Bone marrow (tissue), 2 donors: ENCODE data around the gene IKZF2.

Source experiments
- DNase-seq, 2 donors: peaks; one replicate each; lab custom pipeline; 2025; lab: John Stamatoyannopoulos, UW

Gene IKZF2

DNA sequence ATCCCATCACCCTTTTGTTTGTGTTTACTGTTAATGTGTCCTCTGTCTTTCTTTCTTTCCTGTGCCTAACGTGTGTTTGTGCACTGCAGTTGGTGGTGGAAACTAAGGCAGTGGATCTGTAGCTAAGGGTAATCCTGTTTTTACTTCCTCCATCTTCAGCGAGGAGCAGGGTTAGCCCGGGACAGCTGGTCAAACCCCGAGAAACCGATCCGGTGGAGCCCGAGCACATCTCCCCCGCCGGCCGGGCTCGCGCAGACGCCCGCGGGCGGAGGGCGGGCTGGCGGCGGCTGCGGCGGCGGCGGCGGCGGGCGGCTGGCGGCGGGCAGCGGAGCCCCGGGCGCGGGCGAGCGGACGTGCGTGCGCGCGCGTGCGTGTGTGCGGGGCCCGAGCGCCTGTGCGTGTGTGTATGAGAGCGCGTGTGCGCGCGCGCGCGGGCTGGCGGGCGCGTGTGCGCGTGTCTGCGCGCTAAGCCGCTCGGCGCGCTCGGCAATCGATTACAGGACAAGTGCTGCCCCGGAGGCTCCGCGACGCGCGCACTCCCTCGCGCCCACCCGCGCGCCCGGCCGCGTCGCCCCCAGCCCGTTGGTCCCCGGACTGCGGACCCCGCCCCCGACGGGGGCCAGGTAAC is at the start of gene IKZF2:
Gene IKZF2 (minus strand): TSS at position 176 of the 628 bp plus-strand sequence. CDS start 2,983 bp downstream, outside the sequence.
- DNase-seq: peak in 1 of 2 donors; percentile 75

DNA sequence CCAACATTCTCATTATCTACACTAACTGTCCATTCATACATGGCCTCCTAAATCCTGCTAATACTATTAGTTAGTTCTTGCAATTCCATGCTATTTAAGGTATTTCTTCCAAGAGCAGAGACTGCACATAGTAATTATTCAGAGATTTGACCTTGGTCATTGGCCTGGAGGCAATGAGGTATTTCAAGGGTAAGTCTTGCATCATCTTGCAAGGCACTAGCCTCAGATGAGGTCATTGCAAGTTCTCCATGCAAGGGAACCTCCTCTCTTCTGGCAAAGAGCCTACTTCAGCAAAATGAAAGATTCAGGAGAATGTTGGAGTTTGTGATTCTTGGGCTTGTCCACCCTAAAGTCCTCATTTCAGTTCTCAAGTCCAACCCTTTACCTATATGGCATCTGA is 48.5 kb upstream of the IKZF2 start:
- DNase-seq: no peak

DNA sequence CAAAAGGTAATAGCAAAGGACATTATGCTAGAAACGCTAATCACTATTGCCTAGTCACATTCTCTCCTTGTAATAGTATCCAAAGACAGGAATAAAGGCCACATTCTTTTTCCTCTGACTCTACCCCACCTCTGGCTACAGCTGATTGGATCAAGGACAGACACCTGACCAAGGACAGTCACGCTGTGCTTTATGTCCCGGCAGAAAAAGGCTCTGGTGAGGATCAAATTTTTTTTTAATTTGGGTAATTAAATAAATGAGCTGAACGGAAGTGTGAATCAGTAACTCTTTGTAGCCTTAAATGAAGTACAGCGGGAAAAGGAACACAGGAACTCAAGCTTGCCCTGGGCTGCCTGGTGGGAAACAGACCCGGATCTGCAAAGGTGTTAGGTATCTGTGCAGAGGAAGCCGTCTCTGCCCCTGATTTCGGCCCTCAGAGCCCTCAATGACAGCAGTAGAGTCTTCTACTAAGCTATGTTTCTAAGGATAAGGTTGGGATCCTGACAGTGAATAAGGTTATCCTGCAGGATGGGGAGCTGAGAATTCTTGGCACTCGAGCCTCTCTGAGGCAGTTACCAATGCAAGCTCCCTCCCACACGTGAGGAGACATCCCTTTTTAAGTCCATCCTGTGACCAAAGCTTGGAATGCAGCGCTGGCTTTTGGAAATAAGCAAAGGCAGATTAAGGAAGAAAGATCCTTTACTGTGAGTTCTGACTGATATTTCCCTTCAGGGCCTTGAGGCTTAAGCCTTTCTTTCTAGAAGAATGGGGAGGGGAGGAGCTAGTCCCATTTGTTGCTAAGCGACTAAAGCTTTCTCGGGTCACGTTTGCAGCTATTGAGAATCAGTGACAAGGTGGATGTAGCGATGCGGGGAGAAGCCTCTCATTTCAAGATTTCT is 37.8 kb upstream of the IKZF2 start:
- no peak for DNase-seq

DNA sequence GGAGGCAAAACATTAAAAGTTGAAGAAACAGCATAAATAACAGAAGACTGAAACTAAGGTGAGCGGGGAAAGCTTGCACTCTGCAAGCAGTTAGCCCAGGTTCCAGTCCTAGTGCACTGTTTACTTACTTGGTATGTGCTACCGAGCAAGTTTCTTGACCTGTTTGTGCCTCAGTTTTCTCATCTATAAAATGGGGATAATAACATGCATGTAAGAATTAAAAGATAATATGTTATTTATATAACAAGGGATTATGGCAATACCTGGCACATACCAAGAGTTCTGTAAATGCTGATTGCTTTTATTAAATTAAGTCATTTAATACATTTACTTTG is 37.1 kb upstream of the IKZF2 start:
- DNase-seq: no peak

DNA sequence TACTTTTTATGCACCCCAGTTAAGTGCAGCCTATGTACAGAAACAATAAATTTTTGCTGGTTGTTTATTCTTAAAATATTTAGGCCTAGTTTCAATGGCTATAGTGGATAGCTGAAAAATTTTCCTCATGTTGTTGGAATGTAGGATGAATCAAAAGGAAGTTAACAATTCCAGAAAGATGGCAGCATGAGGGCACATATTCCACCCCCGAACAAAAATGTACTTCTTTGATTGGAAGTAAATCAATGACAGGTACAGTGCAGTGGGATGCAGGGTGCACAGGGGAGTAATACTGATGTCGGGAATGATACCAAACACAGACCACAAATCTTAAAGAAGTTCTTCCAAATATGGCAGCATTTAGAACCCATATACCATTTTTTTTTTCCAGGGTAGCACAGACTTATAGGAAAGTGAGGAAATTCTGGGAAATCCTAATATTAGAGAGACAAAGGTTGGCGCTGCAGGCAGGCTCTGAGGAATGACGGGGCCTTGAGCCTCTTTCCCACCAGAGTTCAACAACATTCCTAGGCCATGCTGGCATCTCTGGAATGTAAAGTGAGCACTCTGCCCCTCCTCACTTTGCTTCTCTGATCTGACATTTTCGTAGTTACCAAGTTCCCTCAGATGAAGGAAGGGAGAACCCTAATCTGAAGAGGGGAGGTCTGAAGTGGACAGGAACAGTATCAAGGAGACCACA is 36.6 kb upstream of the IKZF2 start:
- DNase-seq: no peak

DNA sequence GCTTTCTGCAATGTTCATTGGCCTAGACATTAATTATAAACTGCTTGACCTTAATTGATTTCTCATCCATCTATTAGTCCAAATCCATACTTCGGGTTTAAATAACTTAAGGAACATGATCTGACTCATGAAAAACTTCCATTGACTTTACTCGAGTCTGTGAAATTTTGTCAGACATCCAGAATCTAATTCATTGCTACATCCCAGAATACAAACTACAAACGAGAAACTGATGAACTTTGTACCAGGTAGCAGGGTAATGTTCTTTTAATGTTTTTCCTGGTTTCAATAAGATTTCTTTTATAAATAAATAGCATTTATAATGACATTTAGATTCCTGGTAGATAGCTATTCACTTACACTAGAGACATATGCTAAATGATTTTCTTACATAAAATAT is 36.0 kb upstream of the IKZF2 start:
- DNase-seq: no peak

DNA sequence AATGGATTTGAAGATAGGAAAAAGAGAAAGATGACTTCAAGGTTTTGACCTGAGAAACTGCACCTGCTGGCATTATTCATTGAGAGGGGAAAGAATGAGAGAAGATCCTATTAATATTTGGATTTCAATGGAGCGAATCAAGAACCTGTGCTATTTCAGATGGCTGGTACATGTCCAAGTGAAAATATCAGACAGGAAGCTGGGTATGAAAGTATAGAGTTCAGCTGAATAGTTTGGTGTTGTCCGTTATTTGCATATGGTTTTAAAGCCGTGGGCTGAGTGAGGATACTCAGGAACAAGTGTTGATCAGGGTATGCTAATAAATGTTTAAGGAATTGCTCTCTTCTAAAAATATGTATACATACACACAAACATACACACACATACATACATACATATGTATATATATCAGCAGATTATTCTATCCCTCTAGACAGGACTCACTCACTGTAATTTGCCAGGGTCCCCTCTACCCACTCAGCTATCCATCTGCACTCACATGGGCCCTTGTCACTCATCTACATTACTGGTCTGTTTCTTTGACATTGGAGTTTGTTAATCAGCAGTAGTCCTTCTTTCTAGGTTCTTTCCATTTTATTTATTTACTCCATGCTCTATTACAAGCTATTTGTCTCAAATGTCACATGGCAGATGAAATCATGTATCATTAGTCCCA is 33.9 kb upstream of the IKZF2 start:
- DNase-seq: no peak

DNA sequence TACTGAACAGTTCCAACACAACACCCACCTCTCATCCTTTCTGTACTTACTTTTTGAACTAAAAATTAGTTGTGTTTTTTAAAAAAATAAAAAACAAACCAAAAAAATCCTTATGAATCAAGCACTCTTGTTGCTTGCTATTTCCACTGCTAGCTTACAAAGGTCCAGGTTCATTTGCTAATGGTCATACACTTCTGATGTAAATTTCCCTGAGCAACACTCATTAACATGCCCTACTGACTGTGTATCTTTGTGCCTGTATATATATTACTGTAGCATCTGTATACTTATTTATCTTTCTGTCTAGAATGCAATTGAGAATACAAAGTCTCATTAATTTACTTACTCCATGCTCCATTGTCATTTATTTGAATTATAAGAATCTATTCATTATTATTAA is 30.3 kb upstream of the IKZF2 start:
- no peak for DNase-seq

DNA sequence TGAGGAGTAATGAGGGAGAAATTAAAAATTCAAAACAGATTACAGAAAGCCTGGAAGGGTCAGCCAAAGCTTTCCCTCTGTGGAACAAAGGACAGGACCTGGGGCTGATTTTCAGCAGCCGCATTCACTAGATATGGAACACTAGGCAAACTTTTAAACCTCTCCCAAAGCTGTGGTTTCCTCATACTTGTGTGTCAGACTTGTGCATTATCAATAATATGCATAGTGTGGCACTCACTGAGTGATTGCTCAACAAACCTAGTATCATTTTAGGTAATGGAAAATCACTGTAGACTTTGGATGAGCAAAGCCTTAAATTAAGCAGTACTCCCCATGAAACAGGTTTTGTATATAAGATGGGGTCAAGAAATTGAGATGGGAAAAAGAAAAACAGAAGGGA is 26.3 kb upstream of the IKZF2 start:
- no peak for DNase-seq

DNA sequence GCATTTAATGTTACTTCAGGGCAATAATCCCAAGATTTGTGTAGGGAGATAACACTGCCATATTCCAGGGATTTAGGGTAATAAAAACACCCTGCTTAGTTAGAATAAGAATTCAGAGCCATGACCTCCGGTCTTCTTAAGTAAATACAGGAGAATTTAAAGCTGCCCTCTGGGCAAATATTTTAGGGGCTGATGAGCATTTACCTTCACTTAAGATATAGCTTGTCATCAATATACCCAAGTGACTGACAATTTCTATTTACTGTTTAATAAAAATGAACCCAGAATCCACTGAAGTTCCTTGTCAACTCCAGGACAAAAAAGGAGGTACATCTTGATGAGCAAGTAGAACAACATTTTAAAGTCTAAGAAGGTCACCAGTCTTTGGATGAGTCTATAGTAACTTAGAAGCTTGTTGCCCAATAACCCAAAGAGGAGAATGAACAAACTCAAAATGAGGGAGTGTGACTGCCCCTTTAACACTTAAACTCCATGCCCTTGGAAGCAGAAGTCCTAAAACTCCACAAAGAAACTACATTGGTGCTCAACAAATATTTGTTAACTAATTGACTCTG is 24.3 kb upstream of the IKZF2 start:
- DNase-seq: no peak

DNA sequence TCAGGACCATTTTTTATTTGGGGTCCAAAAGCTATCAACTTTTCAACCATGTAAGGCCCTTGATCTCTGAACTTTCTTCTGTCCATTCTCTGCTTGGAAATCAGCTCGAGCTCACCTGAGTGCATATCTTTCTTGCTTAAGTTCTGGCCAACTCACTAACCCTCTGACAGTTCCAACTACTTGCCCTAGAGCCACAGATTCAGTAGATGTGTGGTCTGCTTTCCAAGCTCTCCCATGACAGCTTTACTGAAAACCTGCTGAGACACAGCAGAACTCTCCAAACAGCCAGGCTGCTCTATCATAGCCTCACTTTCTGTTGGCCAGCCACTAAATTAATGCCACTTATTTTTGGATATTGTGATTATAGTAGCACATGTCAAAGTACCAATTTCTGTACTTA is 21.2 kb upstream of the IKZF2 start:
- DNase-seq: no peak

DNA sequence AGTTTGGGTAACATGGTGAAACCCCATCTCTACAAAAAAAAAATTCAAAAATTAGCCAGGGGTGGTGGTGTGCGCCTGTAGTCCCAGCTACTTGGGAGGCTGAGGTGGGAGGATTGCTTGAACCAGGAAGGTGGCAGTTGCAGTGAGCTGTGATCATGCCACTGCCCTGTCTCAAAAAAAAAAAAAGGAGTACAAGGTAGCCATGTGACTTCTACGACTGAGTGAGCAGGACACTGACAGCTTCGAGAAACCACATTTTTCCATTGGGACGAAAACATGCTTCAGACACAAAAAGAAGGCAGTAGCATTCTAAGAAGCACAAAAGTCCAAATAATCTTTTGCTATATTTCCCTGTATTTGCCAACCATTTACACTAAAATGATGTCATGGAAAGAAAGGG is 19.7 kb upstream of the IKZF2 start:
- DNase-seq: no peak

DNA sequence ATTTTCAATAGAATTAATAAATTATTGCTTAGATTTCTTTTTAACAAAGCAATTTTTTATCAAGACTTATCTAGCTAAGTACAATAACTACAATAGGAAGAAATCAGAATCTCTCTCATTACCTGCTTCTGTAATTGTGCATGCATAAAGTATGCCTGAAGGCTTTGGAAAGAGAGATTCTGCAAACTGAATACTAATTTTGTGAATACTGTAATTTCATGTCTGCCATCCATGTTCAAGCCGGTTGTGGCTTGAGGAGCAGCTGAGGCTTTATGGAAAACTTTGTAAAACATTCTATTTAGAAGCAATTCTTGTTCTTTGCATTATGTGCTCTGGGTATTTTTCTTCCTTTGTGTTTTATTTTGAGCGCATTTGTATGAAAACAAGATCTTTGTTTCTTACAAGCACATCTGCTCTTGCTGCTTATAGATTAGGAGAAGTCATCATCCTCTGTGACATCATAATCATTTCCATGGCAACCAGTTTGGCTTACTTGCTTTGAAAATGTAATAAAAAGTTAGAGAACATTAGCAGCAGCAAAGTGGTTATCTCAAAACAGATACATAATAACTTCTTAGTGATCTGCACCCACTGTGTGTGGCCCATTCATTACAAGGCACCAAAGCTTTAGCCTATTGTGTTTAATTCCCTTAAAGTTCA is 16.0 kb upstream of the IKZF2 start:
- DNase-seq: no peak

DNA sequence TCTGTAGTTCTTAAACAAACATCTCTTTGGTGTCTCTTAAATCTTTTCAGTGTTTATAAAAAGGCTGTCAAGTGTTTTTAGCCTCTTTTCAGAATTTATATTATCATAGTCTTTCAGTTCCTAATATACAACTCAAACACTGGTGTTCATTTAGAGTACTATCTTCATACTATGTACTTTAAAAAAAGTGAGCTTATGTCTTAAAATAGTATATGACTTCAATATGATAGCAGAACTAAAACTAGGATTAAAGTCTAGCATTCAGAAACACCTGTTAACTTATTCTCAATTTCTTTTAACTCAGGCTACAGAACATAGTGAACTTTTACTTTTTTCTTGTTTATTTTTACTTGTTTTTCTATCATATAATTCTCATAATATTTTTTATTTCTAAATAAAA is 14.7 kb upstream of the IKZF2 start:
- DNase-seq: no peak

DNA sequence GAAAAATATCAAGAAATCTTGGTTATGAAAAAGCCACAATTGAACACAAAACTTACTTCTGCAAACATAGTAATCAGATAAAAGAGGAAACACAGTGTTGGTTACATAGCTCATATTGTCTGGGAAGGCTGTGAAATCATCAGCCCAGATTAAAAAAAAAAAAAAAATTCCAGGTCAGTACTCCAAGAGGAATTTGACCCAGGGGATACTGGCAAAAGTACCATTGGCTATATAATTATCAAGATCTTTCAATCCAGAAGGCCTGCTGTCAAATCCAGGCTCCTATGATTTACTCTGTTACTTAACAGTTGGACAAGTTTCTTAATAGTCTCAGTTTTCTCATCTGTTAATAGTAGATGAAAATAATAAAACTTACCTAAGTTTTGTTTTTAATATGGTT is 12.9 kb upstream of the IKZF2 start:
- DNase-seq: no peak

DNA sequence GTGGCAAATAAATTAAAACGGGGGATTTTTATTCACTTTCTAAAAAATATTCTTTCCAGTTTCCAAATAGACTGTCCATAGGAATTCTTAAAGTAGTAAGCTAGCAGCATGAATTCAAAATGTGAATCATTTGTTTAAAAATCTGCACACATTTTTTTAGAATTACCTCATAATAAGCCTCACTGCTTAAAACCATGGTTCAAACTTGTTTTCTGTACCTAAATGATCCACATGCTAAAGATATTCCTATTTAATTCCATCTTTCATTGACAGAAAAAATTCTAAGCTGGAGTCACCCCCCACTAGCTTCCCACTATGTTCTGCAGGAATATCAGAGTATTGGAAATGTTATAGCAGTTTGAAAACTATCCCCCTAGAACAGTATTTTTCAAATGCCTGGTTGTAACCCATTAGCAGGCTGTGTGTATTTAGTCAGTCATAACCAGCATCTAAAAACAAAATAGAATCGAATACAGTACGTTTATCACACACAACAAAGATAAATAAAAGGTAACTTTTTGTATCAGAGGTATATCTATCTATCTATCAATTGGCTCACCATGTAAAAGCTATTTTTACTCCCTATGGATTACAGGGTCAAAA is 11.2 kb upstream of the IKZF2 start:
- DNase-seq: no peak

DNA sequence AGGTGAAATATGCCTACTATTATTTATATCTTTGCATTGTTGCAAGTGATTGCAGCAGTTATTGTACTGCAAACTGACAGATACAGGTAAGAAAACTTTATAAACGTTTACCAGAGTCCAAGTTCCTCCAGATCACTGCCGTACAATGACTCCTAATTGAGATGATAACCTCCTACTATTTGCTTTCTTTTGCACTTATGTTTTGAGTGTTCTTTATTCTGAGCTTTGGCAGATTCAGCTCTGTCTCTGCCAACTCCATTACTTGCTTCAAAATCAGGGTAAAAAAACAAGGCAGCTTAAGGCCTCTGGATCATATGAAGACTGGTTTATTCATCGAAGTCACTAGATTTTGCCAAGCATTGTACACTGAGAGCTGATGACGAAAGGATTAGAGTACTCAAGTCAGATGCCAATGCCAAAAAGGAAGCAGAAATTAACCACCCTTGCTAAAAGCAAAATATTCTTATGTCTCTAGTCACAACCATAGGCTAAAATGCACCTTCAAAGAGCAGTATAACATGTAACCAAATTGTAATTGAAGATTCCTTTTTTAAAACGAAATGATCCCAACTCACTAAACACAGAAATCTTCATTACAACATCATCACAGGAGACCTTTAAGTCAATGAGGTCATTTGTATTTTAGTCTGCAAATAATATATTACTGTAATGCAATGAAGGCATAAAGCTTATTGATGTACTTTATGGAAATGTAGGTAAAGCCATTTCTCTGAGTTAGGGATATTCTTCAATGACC is 10.5 kb upstream of the IKZF2 start:
- no peak for DNase-seq

DNA sequence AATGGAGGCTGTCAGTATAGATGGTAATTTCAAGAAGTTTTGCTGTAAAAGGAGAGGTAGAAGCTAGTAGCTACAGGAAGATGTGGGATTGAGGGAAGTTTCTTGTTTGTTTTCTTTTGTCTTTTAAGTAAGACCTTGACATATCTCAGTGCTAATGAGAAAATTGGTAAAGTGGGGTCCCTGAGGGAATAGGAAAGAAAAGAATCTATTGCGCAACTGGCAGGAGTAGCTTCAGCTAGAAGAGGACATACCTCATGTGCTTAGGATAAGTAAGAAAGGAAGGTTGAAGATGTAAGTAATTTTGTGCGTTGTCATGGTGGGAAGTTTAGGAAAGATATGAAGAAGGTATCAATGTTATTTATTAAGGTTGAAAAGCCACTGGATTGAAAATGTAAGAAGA is 8.4 kb upstream of the IKZF2 start:
- no peak for DNase-seq

DNA sequence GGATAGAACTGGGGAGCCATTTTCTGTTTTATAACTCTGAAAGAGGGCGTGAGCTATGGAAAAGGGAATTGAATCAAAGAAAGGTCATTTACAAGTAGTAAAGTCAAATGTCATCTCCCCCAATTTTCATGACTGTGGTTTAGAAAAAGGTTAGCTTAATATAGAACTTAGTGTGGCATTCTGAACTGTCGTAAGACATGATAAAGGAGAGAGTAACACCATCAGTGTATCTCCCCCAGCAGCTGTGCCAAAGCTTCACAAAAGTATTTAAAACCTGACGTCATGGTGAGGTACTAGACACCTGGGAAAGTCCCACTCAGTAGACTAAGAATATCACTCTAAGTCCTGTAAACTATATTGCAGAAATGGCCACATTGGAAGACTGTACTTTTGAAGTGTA is 5.8 kb upstream of the IKZF2 start:
- DNase-seq: no peak

DNA sequence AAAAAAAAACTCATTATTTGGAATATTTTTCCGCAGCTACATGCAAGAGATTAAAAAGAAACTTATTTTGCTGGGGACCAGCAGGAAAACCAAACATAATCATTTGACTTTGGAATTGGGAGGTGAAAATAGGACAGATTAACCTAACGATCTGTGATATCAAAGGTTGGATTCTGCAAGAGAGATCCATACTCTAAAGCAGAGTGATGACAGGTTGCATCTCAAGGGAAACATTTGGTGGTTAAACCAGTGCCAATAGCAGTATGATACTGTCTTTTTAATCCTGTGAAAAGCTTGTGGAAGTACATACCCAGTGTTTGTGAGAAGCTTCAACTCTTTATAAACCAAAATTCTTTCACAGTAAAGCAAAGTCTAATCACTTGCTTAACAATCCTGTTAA is 5.3 kb upstream of the IKZF2 start:
- no peak for DNase-seq

DNA sequence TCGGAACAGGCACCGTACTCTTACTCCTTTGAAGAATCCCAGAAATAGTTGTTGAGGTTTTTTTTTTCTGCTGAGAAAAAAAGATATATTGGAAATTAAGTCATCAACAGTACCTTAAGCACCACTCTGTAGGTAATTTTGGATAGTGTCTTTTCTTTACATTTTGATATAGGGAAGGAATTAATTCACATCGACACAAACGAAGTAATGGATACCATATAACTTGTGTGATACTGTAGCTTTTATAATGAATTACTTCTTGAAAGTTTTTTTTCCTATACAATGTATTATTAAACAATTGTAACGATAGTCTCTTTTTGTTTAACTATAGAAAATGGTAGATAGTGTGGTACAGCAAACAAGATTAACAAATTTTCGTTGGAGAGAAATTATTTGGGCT is 1.5 kb upstream of the IKZF2 start:
- no peak for DNase-seq
